AG04450 (cell line): ENCODE results near the gene LIX1. TPM values are rescaled to one million over a fixed set of nuclear protein-coding genes. Genes with fewer than 3 reads are reported as not detected.
"Not testable (repeated sequence)": the region's sequence is repeated elsewhere in the genome, so short reads cannot be mapped to it uniquely, and the experiment has no call there.

Experiments
- CTCF ChIA-PET: fragments of 300-600, 350-600 bp; formaldehyde crosslinking; extraction: SDS; loops from one replicate; lab custom pipeline; 2022; ENCODE audit warnings: antibody characterized with exemption, inconsistent platforms; lab: Charles Lee
- POLR2A ChIA-PET: fragments of 350-600 bp; formaldehyde crosslinking; extraction: SDS; loops from one replicate; lab custom pipeline; 2021; ENCODE audit warnings: antibody characterized with exemption, inconsistent platforms; lab: Yijun Ruan, JAX
- DNase-seq: peaks from one replicate; pipeline ENCODE4 v3.0.0-alpha.2; 2011; ENCODE audit warnings: low read depth, low spot score
- H3K27ac ChIP-seq: one replicate; pipeline ENCODE4 v1.5.1; 2012; ENCODE audit warnings: low read depth, low read length, control low read depth
- H3K27me3 ChIP-seq: one replicate; pipeline ENCODE4 v1.6.0; 2012; ENCODE audit warnings: low read length; ENCODE audit not compliant: control insufficient read depth, insufficient read depth
- H3K4me3 ChIP-seq: 2 replicates; pipeline ENCODE4 v1.5.1; 2011; ENCODE audit warnings: mild to moderate bottlenecking, low read depth, low read length, control low read depth
- H3K9me3 ChIP-seq: 2 replicates; pipeline ENCODE4 v1.5.1; 2012; ENCODE audit warnings: low read length; ENCODE audit not compliant: control insufficient read depth, insufficient read depth
- polyA plus RNA-seq: library from polyadenylated mRNA; depleted of rRNA; stranded (reverse); fragments of >200 nt; gene quantifications from 2 replicates; pipeline ENCODE4 v1.2.3, GENCODE V29; 2011
- TF ChIP-seq, protein P1 (sequence below): IDR thresholded peaks from 2 replicates; pipeline ENCODE4 v1.5.1; 2011; ENCODE audit warnings: low read depth, low read length, control low read depth, inconsistent platforms

The LIX1 gene
- polyA plus RNA-seq, 1 experiment = not detected

DNA sequence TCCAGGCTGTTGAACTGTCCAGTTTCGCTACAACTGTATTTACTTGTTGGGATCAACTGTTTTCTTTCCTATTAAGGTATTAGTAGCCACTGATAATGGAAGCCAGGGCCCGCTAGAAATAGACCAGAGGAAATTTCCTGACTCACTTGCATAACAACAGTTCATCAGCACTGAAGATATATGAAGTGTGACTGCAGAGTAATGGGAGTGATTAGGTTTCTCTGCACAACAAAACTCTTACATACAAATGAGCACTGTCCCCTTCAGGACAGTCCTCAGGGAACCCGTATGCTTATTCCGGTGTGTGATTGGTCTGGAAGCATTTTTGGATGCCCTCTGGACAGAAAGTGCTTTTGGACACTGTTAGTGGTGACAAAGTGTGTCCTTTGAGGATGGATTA, 55.3 kb downstream of the LIX1 start:
- Histone ChIP-seq H3K4me3 (no peak overlapping the region), H3K9me3 (peaks cover 8% of the 10 kb centered on the region; the same call in 1 of the 2 replicates), H3K27ac (no peak overlapping the region), H3K27me3 (peaks cover 16% of the 10 kb centered on the region)
- no peak for DNase-seq
- ChIA-PET POLR2A (no interaction called here), CTCF (no interaction called here)
- TF ChIP-seq, protein P1, sequence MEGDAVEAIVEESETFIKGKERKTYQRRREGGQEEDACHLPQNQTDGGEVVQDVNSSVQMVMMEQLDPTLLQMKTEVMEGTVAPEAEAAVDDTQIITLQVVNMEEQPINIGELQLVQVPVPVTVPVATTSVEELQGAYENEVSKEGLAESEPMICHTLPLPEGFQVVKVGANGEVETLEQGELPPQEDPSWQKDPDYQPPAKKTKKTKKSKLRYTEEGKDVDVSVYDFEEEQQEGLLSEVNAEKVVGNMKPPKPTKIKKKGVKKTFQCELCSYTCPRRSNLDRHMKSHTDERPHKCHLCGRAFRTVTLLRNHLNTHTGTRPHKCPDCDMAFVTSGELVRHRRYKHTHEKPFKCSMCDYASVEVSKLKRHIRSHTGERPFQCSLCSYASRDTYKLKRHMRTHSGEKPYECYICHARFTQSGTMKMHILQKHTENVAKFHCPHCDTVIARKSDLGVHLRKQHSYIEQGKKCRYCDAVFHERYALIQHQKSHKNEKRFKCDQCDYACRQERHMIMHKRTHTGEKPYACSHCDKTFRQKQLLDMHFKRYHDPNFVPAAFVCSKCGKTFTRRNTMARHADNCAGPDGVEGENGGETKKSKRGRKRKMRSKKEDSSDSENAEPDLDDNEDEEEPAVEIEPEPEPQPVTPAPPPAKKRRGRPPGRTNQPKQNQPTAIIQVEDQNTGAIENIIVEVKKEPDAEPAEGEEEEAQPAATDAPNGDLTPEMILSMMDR = no peak

- Histone ChIP-seq H3K4me3 (no peak overlapping the region), H3K27me3 (peaks cover 19% of the 10 kb centered on the region), H3K27ac (no peak overlapping the region), H3K9me3 (peaks cover 8% of the 10 kb centered on the region; the same call in 1 of the 2 replicates)
- TF ChIP-seq, protein P1 = no peak
- POLR2A ChIA-PET = no interaction called here
- CTCF ChIA-PET = no interaction called here
- DNase-seq = no peak
Measured at GRCh38 chr5:97085459-97086181, 56.8 kb downstream of the LIX1 start.

GRCh38 chr5:97084782-97085458, 57.5 kb downstream of the LIX1 start:
- H3K4me3 ChIP-seq, POLR2A ChIA-PET, CTCF ChIA-PET, H3K27ac ChIP-seq, DNase-seq, H3K9me3 ChIP-seq: not testable (repeated sequence)
- H3K27me3 ChIP-seq = peaks cover 19% of the 10 kb centered on the region

- no peaks in the 10 kb centered on the region for H3K9me3 ChIP-seq
- ChIA-PET POLR2A (no interaction called here), CTCF (no interaction called here)
- TF ChIP-seq, protein P1 = no peak
- no peak overlapping the region for H3K27ac ChIP-seq
- DNase-seq = no peak
- no peak overlapping the region for H3K4me3 ChIP-seq
- H3K27me3 ChIP-seq = peaks cover 12% of the 10 kb centered on the region
Measured at GRCh38 chr5:97078958-97079743, 63.3 kb downstream of the LIX1 start.

- H3K27ac ChIP-seq = no peak overlapping the region
- CTCF ChIA-PET = interaction anchor here (1.5 kb wide), 1 partner anchor 80 kb away, joined by 4 read pairs; no protein-coding TSS in a partner anchor
- TF ChIP-seq, protein P1 = no peak
- POLR2A ChIA-PET = no interaction called here
- H3K9me3 ChIP-seq = no peaks in the 10 kb centered on the region
- H3K27me3 ChIP-seq = peaks cover 15% of the 10 kb centered on the region
- H3K4me3 ChIP-seq = no peak overlapping the region
- no peak for DNase-seq
Measured at GRCh38 chr5:97077246-97077645, 65.2 kb downstream of the LIX1 start.
